Measurements from ENCODE around the gene GAGE12H. TPM values are rescaled to one million over a fixed set of nuclear protein-coding genes. Genes with fewer than 3 reads are reported as not detected.
"Not testable (repeated sequence)": the region's sequence is repeated elsewhere in the genome, so short reads cannot be mapped to it uniquely, and the experiment has no call there.

The GAGE12H gene, protein sequence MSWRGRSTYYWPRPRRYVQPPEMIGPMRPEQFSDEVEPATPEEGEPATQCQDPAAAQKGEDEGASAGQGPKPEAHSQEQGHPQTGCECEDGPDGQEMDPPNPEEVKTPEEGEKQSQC
- total RNA-seq (not detected in 2 replicates), polyA plus RNA-seq (not detected in 2 replicates)

DNA sequence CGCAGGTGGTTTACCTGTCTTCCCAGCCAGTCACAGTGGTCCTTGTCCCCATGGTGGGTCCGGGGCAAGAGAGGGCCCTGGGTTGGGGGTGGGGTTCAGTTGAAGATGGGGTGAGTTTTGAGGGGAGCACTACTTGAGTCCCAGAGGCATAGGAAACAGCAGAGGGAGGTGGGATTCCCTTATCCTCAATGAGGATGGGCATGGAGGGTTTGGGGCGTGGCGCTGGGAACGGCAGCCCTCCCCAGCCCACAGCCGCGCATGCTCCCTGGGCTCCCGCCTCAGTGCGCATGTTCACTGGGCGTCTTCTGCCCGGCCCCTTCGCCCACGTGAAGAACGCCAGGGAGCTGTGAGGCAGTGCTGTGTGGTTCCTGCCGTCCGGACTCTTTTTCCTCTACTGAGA lies at the start of gene GAGE12H:
GAGE12H (plus strand) TSS at position 301 of the 400 bp plus-strand sequence. CDS start 1,155 bp downstream, outside the sequence.
- H3K9me3 ChIP-seq (ENCODE audit: low read depth); DNase-seq (ENCODE audit: low read depth in 1 of 2, low spot score in 1 of 2); H3K27me3 ChIP-seq; H3K4me1 ChIP-seq (ENCODE audit: low read depth); H3K4me3 ChIP-seq; H3K27ac ChIP-seq; H3K36me3 ChIP-seq: not testable (repeated sequence)

GRCh38 chrX:49531877-49532276 lies 47.9 kb upstream of the GAGE12H start, which contains the start of gene GAGE12C:
Gene GAGE12C (plus strand): TSS chrX:49532177. CDS start chrX:49533332, 1,155 bp downstream.
- H3K27me3 ChIP-seq; H3K4me3 ChIP-seq; H3K36me3 ChIP-seq; H3K4me1 ChIP-seq (ENCODE audit: low read depth); H3K27ac ChIP-seq; H3K9me3 ChIP-seq (ENCODE audit: low read depth); DNase-seq (ENCODE audit: low read depth in 1 of 2, low spot score in 1 of 2): not testable (repeated sequence)

- DNase-seq (ENCODE audit: low read depth in 1 of 2, low spot score in 1 of 2); H3K4me3 ChIP-seq; H3K9me3 ChIP-seq (ENCODE audit: low read depth); H3K27me3 ChIP-seq; H3K4me1 ChIP-seq (ENCODE audit: low read depth); H3K36me3 ChIP-seq; H3K27ac ChIP-seq: not testable (repeated sequence)
These were observed 38.3 kb upstream of the GAGE12H start, which contains the start of gene GAGE12D for GRCh38 chrX:49541433-49541832. Gene GAGE12D (plus strand): TSS chrX:49541733. CDS start chrX:49542888, 1,155 bp downstream.

DNA sequence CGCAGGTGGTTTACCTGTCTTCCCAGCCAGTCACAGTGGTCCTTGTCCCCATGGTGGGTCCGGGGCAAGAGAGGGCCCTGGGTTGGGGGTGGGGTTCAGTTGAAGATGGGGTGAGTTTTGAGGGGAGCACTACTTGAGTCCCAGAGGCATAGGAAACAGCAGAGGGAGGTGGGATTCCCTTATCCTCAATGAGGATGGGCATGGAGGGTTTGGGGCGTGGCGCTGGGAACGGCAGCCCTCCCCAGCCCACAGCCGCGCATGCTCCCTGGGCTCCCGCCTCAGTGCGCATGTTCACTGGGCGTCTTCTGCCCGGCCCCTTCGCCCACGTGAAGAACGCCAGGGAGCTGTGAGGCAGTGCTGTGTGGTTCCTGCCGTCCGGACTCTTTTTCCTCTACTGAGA lies 28.8 kb upstream of the GAGE12H start, which contains the start of gene GAGE12E:
GAGE12E (plus strand) TSS at position 301 of the 400 bp plus-strand sequence. CDS start 1,155 bp downstream, outside the sequence.
- H3K27ac ChIP-seq; H3K27me3 ChIP-seq; H3K36me3 ChIP-seq; H3K4me1 ChIP-seq (ENCODE audit: low read depth); H3K4me3 ChIP-seq; DNase-seq (ENCODE audit: low read depth in 1 of 2, low spot score in 1 of 2); H3K9me3 ChIP-seq (ENCODE audit: low read depth): not testable (repeated sequence)

GRCh38 chrX:49560542-49560941 lies 19.2 kb upstream of the GAGE12H start, which contains the start of gene GAGE12F:
Gene GAGE12F (plus strand): TSS chrX:49560842. CDS start chrX:49561997, 1,155 bp downstream.
- DNase-seq (ENCODE audit: low read depth in 1 of 2, low spot score in 1 of 2); H3K27me3 ChIP-seq; H3K27ac ChIP-seq; H3K36me3 ChIP-seq; H3K9me3 ChIP-seq (ENCODE audit: low read depth); H3K4me3 ChIP-seq; H3K4me1 ChIP-seq (ENCODE audit: low read depth): not testable (repeated sequence)

DNA sequence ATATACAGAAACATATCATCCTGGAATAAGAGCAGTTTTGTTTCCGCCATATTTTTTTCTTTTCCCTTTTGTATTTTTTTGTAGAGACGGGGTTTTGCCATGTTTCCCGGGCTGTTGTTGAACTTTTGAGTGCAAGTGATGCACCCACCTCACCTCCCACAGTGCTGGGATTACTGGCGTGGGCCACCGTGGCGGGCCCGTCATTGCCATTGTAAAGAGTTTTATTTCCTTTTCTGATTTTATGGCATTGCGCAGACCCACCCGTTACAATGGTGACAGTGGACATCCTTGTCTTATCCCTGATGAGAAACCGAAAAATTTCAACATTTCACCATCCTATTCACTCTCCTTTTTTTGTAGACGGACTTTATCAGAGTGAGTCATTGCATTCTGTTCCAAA lies 11.0 kb upstream of the GAGE12H start:
- not testable (repeated sequence) for H3K36me3 ChIP-seq; H3K27me3 ChIP-seq; H3K4me1 ChIP-seq (ENCODE audit: low read depth); H3K4me3 ChIP-seq; H3K27ac ChIP-seq; DNase-seq (ENCODE audit: low read depth in 1 of 2, low spot score in 1 of 2); H3K9me3 ChIP-seq (ENCODE audit: low read depth)

DNA sequence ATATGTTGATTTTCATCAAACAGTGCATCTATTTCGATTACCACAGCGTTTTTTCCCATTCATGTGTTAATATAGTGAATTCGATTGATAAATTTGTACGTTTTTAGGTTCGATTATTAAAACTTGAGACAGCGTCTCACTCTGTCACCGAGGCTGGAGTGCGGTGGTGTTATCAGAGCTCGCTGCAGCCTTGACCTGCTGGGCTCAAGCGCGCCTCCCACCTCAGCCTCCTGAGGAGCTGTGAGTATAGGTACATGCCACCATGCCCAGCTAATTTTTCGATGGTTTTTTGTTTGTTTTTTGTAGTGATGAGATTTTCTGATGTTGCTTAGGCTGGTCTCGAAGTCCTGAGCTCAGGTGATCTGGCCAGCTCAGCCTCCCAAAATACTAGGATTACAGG lies 10.6 kb upstream of the GAGE12H start:
- not testable (repeated sequence) for H3K36me3 ChIP-seq; DNase-seq (ENCODE audit: low read depth in 1 of 2, low spot score in 1 of 2); H3K9me3 ChIP-seq (ENCODE audit: low read depth); H3K27ac ChIP-seq; H3K27me3 ChIP-seq; H3K4me3 ChIP-seq; H3K4me1 ChIP-seq (ENCODE audit: low read depth)

DNA sequence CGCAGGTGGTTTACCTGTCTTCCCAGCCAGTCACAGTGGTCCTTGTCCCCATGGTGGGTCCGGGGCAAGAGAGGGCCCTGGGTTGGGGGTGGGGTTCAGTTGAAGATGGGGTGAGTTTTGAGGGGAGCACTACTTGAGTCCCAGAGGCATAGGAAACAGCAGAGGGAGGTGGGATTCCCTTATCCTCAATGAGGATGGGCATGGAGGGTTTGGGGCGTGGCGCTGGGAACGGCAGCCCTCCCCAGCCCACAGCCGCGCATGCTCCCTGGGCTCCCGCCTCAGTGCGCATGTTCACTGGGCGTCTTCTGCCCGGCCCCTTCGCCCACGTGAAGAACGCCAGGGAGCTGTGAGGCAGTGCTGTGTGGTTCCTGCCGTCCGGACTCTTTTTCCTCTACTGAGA lies 9.6 kb upstream of the GAGE12H start, which contains the start of gene GAGE12G:
GAGE12G (plus strand) TSS at position 301 of the 400 bp plus-strand sequence. CDS start 1,155 bp downstream, outside the sequence.
- H3K9me3 ChIP-seq (ENCODE audit: low read depth); H3K4me3 ChIP-seq; H3K36me3 ChIP-seq; H3K4me1 ChIP-seq (ENCODE audit: low read depth); H3K27me3 ChIP-seq; DNase-seq (ENCODE audit: low read depth in 1 of 2, low spot score in 1 of 2); H3K27ac ChIP-seq: not testable (repeated sequence)

DNA sequence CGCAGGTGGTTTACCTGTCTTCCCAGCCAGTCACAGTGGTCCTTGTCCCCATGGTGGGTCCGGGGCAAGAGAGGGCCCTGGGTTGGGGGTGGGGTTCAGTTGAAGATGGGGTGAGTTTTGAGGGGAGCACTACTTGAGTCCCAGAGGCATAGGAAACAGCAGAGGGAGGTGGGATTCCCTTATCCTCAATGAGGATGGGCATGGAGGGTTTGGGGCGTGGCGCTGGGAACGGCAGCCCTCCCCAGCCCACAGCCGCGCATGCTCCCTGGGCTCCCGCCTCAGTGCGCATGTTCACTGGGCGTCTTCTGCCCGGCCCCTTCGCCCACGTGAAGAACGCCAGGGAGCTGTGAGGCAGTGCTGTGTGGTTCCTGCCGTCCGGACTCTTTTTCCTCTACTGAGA lies 9.4 kb downstream of the GAGE12H start, which contains the start of gene GAGE2A:
GAGE2A (plus strand) TSS at position 301 of the 400 bp plus-strand sequence. CDS start 1,155 bp downstream, outside the sequence.
- not testable (repeated sequence) for H3K9me3 ChIP-seq (ENCODE audit: low read depth); H3K27me3 ChIP-seq; H3K4me3 ChIP-seq; H3K27ac ChIP-seq; H3K36me3 ChIP-seq; H3K4me1 ChIP-seq (ENCODE audit: low read depth); DNase-seq (ENCODE audit: low read depth in 1 of 2, low spot score in 1 of 2)

DNA sequence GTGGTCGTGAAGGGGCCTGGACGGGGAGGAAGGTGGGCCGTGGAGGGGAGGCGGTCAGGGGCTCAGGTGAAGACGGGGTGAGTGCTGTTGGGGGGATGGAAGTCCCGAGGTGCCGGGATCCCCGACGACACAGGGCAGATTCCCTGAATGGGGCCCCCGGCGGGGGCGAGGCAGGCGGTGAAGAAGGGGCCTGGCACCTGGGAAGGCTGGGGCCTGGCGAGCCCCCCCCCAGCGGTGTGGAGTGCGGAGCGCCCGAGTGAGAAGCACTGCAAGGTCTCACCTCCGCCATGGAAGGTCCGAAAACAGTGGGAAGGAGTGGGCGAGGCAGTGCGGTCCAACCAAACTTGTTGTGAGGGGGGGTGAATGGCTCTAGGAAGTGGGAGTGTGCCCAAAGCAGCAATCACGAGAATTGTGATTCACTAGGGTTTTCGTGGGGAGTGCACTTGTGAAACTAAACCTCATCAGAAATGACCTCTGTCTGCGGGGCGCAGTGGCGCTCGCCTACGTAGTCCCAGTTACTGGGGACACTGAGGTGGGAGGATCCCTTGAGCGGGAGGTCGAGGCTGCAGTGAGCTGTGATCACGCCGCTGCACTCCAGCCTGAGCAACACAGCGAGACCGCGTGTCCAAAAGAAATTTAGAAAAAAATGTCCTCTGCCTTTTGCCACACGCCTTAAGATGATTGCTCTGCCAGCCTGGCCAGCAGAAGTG lies 10.2 kb downstream of the GAGE12H start:
- not testable (repeated sequence) for DNase-seq (ENCODE audit: low read depth in 1 of 2, low spot score in 1 of 2); H3K36me3 ChIP-seq; H3K27ac ChIP-seq; H3K4me1 ChIP-seq (ENCODE audit: low read depth); H3K9me3 ChIP-seq (ENCODE audit: low read depth); H3K27me3 ChIP-seq; H3K4me3 ChIP-seq

GRCh38 chrX:49590488-49590887 lies 10.7 kb downstream of the GAGE12H start:
- not testable (repeated sequence) for DNase-seq (ENCODE audit: low read depth in 1 of 2, low spot score in 1 of 2); H3K36me3 ChIP-seq; H3K4me3 ChIP-seq; H3K27me3 ChIP-seq; H3K9me3 ChIP-seq (ENCODE audit: low read depth); H3K4me1 ChIP-seq (ENCODE audit: low read depth); H3K27ac ChIP-seq

DNA sequence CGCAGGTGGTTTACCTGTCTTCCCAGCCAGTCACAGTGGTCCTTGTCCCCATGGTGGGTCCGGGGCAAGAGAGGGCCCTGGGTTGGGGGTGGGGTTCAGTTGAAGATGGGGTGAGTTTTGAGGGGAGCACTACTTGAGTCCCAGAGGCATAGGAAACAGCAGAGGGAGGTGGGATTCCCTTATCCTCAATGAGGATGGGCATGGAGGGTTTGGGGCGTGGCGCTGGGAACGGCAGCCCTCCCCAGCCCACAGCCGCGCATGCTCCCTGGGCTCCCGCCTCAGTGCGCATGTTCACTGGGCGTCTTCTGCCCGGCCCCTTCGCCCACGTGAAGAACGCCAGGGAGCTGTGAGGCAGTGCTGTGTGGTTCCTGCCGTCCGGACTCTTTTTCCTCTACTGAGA lies 19.0 kb downstream of the GAGE12H start, which contains the start of gene GAGE1:
GAGE1 (plus strand) TSS at position 301 of the 400 bp plus-strand sequence. CDS start 1,155 bp downstream, outside the sequence.
- not testable (repeated sequence) for H3K9me3 ChIP-seq (ENCODE audit: low read depth); H3K4me3 ChIP-seq; H3K27ac ChIP-seq; H3K4me1 ChIP-seq (ENCODE audit: low read depth); H3K27me3 ChIP-seq; H3K36me3 ChIP-seq; DNase-seq (ENCODE audit: low read depth in 1 of 2, low spot score in 1 of 2)

All from cardiac muscle cell (in vitro differentiated cells and primary cell).